ENCODE measurements around the gene SNTG2. TPM values are rescaled to one million over a fixed set of nuclear protein-coding genes. Genes with fewer than 3 reads are reported as not detected.

The SNTG2 gene
- total RNA-seq, 1 experiment from 2014 or later: 20.5 TPM

GRCh38 chr2:1246239-1246638 is 295.6 kb downstream of the SNTG2 start (continued):
- TF ChIP-seq CREM (CRISPR knock-in tag; IDR thresholded peaks at IDR 0.05): no peak
- no peak for TF ChIP-seq ZNF219 (CRISPR knock-in tag; IDR thresholded peaks at IDR 0.05; ENCODE audit: borderline replicate concordance)
- TF ChIP-seq ZBTB43 (CRISPR knock-in tag; IDR thresholded peaks at IDR 0.05): no peak

- no peak for ATAC-seq
- TF ChIP-seq PRDM15 (CRISPR knock-in tag; IDR thresholded peaks at IDR 0.05): no peak
- no peak for TF ChIP-seq ZBTB43 (CRISPR knock-in tag; IDR thresholded peaks at IDR 0.05)
- TF ChIP-seq ZNF281 (CRISPR knock-in tag; IDR thresholded peaks at IDR 0.05): no peak
- TF ChIP-seq TP53 (CRISPR knock-in tag; IDR thresholded peaks at IDR 0.05): no peak
- no peak for TF ChIP-seq NFATC4 (CRISPR knock-in tag; IDR thresholded peaks at IDR 0.05)
- no peak for TF ChIP-seq STAT6 (CRISPR knock-in tag; conservative IDR thresholded peaks at IDR 0.05; ENCODE audit: low read depth)
- TF ChIP-seq NR1H2 (CRISPR knock-in tag; IDR thresholded peaks at IDR 0.05): no peak
- no peak for TF ChIP-seq FOXK1 (CRISPR knock-in tag; IDR thresholded peaks at IDR 0.05)
- TF ChIP-seq GTF2I (CRISPR knock-in tag; conservative IDR thresholded peaks at IDR 0.05): no peak
- TF ChIP-seq CDX4 (CRISPR knock-in tag; IDR thresholded peaks at IDR 0.05; ENCODE audit: borderline replicate concordance): no peak
- TF ChIP-seq NFE2L1 (CRISPR knock-in tag; IDR thresholded peaks at IDR 0.05): no peak
- no peak for TF ChIP-seq MYBL2 (CRISPR knock-in tag; IDR thresholded peaks at IDR 0.05)
- no peak for TF ChIP-seq ZNF232 (CRISPR knock-in tag; IDR thresholded peaks at IDR 0.05)
- no peak for TF ChIP-seq JUN (CRISPR knock-in tag; IDR thresholded peaks at IDR 0.05)
- no peak for TF ChIP-seq JAZF1 (CRISPR knock-in tag; IDR thresholded peaks at IDR 0.05)
- TF ChIP-seq IRF1 (CRISPR knock-in tag; IDR thresholded peaks at IDR 0.05): no peak
- TF ChIP-seq USF2 (CRISPR knock-in tag; IDR thresholded peaks at IDR 0.05): no peak
- TF ChIP-seq ZNF219 (CRISPR knock-in tag; IDR thresholded peaks at IDR 0.05; ENCODE audit: borderline replicate concordance): no peak
- TF ChIP-seq RORB (CRISPR knock-in tag; IDR thresholded peaks at IDR 0.05): no peak
- no peak for TF ChIP-seq ERG (CRISPR knock-in tag; IDR thresholded peaks at IDR 0.05)
- no peak for DNase-seq (ENCODE audit: low spot score)
- Mint-ChIP-seq H3K36me3 (no peaks in the 10 kb centered on the region; the same call in 1 of the 2 replicates), H3K9me3 (no peaks in the 10 kb centered on the region), H3K27ac (no peak overlapping the region), H3K4me1 (peaks cover 3% of the 10 kb centered on the region; the same call in 1 of the 2 replicates), H3K27me3 (ENCODE audit: low read depth) (no peaks in the 10 kb centered on the region), H3K4me3 (no peak overlapping the region)
- ChIA-PET CTCF (interaction anchor here (1.0 to 2.6 kb wide), 8 partner anchors 10 to 378 kb away, joined by 3 to 9 read pairs (median 7); no protein-coding TSS in a partner anchor), POLR2A (no interaction called here)
Measured at GRCh38 chr2:1246991-1247390, 296.3 kb downstream of the SNTG2 start.
